ENCODE data around the gene TCAF1.
"Not testable (repeated sequence)": the region's sequence is repeated elsewhere in the genome, so short reads cannot be mapped to it uniquely, and the experiment has no call there.

The TCAF1 gene

DNA sequence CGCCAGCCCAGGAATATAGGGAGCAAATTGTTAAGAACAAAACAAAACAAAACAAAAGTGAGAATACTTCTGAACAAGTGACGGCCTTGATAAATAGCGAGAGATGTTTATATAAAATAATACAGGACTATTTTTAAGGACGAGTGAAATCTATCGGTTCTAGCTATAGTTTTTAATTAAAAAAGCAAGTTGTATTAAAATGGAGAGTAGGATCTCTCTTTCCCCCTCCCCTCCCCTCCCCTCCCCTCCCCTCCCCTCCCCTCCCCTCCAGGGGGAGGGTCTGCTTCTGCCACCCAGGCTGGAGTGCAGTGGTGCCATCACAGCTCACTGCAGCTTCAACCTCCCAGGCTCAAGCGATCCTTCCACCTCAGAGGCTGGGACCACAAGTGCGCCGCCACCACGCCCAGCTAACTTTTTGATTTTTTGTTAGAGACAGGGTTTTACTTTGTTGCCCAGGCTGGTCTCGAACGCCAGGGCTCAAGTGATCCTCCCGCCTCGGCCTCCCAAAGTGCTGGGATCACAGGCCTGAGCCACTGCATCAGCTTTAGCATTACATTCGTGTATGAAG lies 440 bp upstream of the TCAF1 start:
- DNase-seq (ENCODE audit: low spot score), result no peak

DNA sequence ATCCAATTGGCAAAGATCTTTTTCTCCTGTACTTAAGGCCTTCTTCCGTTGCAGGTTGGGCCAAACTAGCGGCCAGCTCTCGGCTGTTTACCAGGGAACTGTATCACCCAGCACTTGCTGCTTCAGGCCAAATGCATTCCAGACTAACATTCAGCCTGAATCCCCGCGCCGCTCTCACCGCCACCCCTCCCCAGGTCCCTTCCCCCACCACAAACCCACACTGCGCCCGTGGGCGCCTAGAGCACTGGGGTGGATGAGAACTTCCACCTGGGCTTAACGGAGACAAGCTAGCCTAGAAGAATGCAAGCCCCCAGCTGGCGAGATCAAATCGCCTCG lies 676 bp downstream of the TCAF1 start:
- no peak for DNase-seq (ENCODE audit: low spot score)

DNA sequence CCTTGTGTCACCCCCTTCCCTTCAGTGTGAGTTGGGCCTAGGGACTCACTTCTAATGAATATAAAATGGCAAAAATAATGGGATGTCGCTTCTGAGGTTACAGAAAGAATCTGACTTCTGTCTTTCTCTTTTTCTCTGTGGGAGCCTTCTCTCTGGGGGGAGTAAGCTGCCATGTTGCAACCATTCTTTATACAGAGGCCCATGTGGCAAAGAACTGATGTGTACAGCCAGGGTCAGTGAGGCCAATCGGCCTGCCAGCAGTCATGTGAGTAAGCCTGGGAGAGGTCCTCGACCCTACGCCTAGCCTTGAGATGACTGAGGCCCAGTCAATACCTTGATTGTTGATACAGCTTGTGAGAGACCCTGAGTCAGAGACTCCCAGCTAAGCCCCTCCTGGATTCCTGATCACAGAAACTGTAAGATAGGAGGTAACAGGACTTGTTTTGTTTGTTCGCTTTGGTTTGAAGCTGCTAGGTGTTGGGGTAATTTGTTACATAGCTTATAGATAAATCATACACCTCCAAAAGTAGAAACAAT lies 1.7 kb downstream of the TCAF1 start:
- DNase-seq (ENCODE audit: low spot score), result no peak

DNA sequence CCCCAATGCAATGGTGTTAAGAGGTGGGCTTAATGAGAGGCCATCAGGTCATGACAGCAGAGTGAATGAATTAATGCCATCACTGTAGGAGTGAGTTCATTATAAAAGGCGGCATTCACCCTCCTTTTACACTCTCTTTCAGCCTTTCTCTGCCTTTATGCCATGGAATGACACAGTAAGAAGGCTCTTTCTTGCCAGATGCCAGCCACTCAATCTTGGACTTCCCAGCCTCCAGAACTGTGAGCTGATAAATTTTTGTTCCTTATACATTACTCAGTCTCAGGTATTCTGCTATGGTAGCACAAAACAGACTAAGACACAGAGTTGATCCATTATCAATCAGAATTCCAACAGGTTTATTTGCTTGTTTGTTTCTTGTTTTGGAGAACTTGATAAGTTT lies 3.2 kb downstream of the TCAF1 start:
- DNase-seq (ENCODE audit: low spot score), result no peak

DNA sequence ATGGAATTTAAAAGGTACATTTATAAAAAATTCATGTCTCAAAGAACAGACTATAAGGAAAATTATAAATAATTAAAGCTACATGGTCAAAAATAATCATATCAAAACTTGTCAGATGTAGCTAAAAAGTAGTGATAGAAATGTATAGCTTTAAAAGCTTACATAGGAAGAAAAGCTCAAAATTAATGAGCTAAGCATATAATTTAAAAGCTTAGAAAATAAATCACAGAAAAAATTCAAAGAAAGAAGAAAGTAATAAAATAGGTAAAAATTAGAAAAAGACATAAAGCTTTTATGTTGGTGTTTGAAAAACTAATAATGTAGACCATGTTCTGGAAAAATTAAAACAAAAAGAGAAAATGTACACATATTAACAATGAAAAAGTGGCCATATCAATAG lies 5.3 kb downstream of the TCAF1 start:
- no peak for DNase-seq (ENCODE audit: low spot score)

DNA sequence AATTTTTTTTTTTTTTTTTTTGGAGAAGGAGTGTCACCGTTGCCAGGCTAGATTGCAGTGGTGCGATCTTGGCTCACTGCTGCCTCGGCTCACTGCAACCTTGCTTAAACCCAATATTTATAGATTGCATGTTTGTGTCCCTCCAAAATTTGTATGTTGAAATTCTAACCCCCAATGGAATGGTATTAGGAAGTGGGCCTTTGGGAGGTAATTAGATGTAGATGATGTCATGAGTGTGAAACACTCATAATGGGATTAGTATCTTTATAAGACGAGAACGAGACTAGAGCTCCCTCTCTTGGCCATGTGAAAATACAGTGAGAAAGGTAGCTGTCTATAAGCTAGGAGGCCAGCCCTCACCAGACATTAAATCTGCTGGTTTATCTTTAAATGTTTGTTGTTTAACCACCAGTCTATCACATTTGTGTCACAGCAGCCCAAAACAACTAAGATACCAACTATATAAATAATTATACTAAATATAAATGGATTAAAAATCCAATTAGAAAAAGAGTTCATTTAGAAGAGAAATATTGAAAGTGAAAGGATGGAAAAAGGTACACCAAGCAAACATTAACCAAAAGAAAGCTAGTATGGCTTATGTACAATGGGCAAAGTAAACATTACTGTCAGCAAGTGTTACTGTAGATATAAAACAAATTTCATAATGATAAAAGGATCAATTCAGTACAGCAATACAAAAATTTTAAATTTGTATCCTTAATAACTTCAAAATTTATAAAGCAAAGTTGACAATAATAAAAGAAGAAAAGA lies 9.3 kb downstream of the TCAF1 start:
- DNase-seq (ENCODE audit: low spot score), result no peak

DNA sequence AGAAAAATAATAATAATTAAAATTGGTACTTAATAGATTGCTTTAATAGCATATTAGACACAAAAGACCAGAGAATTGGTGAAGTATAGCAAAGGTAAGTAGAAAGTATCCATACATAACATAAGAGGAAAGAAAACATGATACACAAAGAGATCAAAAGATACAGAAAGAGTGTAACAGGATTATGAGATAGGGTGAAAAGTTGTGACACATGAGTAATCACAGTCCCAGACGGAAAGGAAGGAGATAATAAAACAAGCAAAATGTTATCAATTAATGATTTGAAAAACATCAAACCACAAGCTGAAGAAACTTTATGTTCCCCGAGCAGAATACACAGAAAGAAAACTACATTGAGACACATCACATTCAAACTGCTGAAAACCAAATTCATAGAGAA lies 10.5 kb downstream of the TCAF1 start:
- DNase-seq (ENCODE audit: low spot score), result no peak

DNA sequence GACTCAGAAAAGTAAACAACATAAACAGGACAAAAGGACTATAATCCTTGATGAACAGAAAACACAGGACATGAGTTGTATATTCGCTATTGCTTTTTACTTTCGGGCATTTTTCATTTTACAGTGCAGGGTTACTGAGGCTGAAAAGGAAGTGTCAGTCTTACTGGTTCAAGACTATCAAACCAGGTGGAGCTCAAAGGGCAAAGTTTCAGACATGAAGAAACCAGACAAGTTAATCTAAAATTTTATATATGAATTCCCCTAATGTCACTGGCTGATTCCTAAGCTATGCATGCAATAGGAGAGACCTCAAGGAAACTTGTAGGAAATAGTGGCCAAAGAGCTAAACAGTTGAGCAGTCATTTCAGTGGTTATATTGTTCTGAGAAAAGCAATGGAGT lies 11.4 kb downstream of the TCAF1 start:
- no peak for DNase-seq (ENCODE audit: low spot score)

DNA sequence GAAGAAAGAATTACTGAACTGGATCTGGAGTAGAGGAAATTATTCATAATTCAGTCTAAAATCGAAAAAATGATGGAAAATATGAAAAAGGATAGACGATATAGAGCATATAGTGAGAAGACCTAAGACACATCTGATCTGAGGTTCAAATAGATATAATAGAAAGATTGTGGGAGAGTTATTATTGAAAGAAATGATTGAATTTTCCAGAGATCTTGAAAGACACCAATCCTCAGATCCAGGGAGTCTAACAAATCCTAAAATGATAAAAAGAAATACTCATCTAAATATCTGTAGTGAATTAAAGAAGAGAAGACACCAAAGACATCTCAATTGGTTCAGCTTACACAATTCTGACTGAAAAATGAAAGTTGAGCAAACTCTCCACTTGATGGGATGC lies 12.9 kb downstream of the TCAF1 start:
- no peak for DNase-seq (ENCODE audit: low spot score)

DNA sequence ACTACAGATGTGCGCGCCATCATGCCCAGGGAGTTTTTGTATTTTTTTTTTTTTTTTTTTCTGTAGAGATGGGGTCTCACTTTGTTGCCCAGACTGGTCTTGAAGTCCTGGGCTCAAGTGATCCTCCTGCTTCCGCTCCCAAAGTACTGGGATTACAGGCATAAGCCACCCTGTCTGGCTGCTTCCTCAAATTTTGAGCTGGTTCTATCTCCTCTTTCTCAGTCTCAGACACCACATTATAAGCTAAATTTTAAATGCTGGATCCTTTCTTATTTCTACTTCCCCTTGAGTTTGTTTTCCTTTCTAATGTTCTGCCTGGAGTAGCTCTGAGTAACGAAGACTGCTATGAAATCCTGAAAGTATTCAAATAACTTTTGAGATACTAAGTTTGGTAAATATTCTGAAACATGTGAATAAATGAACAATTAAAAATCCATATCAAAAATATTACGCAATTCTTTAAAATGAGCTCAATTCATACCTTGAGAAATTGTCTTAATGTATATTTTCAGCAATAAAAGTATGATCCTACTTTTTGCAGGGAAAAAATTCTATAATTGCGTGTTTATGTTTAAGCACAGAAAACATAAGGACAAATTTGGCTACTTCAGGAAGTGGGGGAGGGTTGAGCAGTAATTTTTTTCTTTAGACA lies 15.0 kb downstream of the TCAF1 start:
- no peak for DNase-seq (ENCODE audit: low spot score)

DNA sequence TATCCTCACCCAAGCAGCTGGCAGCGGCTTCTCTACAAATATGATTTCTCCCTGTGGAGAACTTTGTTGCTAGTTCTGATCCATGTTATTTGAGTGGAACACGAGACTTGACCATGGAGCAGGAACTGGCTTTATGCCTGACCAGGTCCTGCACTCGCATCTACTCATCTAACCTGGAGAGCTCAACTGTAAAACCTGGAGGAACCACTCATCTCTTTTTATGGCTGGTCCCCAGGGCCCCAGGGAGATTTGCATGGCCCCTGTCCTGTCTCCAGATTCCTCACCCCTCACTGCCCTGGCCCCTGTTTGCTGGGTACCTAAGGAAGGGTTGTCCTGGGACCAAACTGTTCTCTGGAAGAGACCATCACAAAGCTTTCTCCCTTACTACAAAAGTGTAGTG lies 16.0 kb downstream of the TCAF1 start:
- DNase-seq (ENCODE audit: low spot score), result no peak

DNA sequence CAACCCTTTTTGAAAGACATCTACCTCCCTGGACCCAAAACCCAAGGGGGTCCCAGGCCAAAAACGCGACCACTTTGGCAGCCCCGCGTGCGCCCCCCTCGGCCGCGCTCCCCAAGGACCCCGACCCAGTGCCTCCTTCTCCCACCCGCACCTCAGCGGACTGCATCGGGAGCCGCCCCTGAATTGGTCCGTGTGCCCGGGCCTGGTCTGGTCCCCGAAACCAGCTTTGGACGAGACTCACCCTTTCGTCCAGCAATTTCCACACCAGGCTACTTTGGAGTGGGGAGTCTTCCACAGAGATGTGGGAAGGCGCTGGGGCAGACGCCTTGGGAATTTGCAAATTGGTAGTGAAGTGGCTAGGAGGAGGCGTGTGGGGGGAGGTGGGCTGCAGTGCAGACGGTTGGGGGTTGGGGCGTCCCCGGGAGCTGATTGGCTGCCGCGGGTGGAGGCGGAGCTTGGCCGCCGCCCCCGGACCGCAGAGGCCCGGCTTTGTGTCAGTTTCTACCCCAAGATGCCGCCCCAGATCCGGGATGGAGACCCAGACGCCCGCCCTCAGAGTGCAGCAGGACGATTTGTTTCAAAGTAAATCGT lies 16.9 kb downstream of the TCAF1 start:
- peak; percentile 88 for DNase-seq (ENCODE audit: low spot score)

DNA sequence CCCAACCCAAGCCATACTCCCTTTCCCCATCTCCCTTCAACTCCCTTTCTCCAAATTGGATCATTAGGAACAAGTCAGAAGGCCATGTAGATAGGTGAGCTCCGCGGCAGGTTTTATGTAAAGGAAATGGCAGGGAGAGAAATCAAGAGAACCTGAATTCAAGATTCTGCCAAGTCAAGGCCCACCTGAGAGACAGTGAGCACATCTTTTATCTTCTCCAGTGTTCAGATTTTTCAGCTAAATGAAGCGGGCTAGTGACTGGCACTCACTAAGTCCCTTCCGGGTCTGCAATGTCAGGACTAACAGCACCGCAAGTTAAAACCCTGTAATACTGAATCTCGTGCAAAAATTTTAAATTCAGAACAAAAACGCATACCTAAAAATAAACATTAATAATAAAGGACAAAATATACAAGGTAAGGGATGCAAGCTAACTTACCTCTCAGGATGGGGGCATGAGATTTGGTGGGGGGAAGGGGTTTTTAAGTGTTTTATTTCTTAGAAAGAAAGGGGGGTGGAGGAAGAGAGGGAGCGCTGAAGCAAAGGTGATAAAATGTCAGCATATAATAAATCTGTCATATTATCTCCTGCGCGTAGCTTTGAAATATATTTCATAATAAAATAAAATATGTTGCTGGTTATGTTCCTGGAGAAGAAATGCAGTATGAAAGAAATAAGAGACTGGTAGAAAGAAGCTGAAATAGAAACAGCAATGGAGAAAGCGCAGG lies 17.6 kb downstream of the TCAF1 start:
- DNase-seq (ENCODE audit: low spot score), result no peak

DNA sequence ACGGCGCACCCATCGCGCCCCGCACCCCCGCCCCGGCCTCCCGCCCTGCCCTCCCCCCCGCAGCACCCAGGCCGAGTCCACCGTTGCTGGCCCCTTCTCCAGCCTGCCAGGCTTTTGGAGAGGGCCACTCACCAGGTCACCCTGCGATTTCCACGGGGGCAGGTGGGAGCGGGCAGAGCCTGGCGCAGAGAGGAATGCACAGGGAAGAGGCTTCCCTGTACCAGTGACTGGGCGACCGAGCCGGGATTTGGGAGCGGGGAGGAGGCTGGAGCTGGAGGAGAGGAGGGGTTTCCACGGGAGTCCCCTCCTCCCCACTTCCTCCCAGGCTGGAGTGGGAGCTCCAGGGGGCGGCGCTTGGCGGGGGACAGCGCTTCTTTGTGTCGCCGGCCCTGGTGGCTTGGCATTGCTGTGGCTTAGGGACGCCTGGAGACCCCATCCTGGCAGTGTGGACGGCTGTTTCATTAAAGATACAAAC lies 19.3 kb downstream of the TCAF1 start:
- peak; percentile 77 for DNase-seq (ENCODE audit: low spot score)

DNA sequence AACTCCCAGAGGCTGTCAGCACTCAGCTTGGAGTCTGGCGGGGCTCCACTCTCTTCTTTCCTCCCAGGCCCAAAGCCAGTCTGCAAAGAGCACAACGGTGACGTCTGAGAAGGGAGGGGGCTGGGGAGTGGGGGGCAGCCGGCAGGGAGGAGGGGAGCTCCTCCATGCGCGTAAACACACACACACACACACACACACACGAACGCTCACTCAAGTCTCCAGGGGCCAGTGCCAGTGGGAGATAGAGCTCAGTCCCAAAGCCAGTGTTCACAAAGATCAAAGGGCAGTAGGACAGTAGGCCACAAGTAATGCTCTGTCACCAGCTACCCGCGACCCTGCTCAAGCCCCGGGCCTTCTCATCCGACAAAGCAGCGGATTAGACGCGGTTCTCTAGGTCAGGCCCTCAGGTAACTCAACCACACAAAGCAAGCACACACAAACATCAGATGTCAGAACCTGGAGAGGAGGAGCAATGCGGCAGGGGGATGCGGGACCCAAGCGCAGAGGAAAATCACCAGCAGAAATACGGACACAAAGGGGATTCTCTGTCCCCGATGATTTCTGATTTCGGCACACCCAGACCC lies 19.9 kb downstream of the TCAF1 start:
- DNase-seq (ENCODE audit: low spot score), result peak; percentile 61

DNA sequence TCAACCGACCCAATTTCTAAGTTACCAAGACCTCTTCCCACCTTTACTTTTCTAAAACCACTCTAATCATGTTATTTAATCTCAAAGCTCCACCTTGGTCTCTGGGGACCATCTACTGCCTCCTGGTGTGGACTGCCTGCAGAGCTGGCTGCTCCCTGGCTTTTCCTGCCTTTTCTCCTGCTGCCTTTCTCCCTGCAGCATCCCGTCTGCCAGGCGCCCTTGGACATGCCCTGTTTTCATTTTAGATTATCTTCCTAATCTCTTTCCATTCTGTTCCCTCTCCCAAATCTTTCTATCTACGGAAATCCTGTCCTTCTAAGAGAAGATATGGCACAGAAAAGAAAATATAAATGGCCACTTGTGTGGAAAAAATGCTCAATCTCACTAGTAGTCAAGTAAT lies 23.1 kb downstream of the TCAF1 start:
- DNase-seq (ENCODE audit: low spot score), result peak; percentile 83

DNA sequence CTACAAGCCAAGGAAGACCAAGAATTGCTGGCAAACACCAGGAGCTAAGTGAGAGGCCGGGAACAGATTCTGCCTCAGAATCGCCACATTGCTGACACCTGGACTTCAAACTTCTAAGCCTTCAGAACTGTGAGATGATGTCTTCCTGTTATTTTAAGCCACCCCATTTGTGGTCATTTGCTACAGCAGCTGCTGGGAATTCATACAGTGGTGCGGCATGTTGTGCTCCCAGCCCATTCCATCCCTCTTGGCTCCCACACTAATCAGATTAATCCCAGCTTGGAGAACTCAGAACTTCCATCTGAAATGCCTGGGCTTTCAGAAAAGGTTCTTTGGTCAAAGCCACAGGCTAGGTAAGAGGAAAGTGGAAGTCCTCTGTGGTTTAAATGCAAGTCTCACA lies 24.9 kb downstream of the TCAF1 start:
- DNase-seq (ENCODE audit: low spot score), result no peak

DNA sequence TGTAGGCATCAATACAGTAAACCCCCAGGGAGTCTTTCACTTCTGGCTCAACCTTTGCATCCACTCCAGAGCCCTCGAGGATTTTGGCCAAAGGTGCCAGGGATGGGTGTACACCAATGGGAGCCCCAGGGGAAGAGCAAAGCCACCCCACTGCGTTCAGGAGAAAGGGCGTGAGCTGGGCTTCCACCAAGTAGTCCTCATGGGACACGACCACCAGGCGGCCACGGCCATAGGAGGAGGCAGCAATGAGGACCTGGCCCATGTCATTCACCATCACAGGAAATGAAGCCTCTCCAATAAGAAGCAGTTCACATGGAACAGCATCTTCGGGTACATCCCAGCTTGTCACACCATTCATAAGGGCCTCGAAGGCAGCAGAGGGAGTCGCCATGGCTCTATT lies 25.8 kb downstream of the TCAF1 start:
- no peak for DNase-seq (ENCODE audit: low spot score)

DNA sequence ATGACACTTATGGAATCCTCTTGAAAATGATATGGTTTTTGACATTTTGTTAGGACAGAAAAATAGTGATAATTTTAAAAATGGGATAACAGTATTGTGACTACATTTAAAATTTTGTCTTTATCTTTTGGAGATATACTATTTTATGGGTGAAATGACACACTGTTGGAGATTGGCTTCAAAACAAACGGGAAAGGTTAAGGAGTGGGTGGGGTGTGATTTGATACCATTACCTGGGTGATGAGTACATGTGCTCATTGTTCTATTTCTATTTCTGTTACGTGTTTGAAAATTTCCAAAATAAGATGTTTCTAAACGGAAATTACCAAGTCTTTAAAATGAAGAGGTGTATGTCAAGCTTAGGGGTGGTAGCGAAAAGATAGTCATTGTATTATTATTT lies 28.7 kb downstream of the TCAF1 start:
- not testable (repeated sequence) for DNase-seq (ENCODE audit: low spot score)

DNA sequence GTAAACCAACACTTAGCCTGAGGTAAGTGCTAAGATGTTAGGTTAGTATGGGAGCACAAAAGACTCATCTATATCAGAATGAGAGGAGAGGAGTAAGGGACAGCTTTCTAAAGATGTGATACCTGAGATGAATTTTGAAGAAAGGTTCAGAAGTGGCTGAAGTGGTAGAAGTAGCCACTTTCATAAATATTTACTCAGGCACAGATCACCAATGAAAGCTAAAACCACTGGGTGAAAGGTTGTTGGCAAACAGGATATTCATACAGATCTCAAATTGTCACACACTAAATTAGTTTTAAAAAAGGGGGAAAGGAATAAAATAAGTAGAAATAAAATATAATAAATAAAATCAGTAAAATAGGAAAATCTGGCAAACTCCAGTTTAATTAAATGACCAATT lies 30.4 kb downstream of the TCAF1 start:
- DNase-seq (ENCODE audit: low spot score), result not testable (repeated sequence)

DNA sequence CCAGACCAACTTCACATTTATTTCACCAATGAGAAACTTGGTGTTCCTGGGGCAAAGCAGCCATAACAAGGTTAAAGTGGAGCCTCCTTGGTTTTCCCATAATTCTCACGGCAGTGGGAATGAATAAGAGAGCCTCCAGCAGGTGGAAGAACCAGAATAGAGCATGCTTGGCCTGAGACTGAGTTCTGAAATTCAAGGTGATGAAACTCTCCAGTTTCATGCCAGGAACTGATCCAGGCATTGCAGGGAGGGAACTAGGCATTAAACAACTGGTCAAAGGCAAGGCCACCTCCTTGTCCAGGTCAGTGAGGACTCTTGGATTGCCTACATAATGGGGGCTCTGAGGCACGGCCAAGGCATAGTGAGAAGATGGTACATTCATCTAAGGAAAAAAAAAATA lies 44.0 kb downstream of the TCAF1 start:
- not testable (repeated sequence) for DNase-seq (ENCODE audit: low spot score)

DNA sequence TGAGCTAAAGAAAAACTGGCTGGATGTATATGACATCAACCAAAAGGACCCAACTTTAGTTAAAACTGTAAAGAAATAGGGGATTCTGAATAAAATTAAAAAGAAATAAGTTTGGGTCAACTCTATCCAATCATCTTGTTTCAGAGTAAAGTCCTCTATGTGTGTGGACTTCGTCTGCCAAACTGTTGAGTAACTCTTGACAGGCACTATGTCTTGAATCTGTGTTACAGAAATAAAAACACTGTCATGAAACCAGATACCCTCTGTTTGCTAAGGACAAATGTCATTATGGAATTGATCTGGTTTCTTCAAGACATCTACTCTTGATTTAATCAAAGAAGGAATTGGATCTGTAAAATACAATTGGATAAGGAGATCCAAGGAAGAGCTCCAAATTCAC lies 46.5 kb downstream of the TCAF1 start:
- not testable (repeated sequence) for DNase-seq (ENCODE audit: low spot score)

Measured in D341Med (cell line).